ENCODE results near the gene AKT1S1. TPM values are rescaled to one million over a fixed set of nuclear protein-coding genes. Genes with fewer than 3 reads are reported as not detected.

AKT1S1 gene
- total RNA-seq, 3 donors from 2014 or later (not counting 1 experiment from before 2014, with no cell fraction given), result 12.8 to 17.8 (median 16.1) TPM

- Histone ChIP-seq H3K27me3 (ENCODE audit: control insufficient read depth, insufficient read depth, low read length) (no peaks in the 10 kb centered on the region), H3K36me3 (ENCODE audit: control insufficient read depth, insufficient read depth, low read length) (peaks cover 15% of the 10 kb centered on the region), H3K9me3 (ENCODE audit: control insufficient read depth, insufficient read depth, low read length) (no peaks in the 10 kb centered on the region), H3K4me1 (ENCODE audit: control insufficient read depth, insufficient read depth, low read length) (peaks cover 13% of the 10 kb centered on the region), H3K27ac (ENCODE audit: low read length) (no peak overlapping the region), H3K4me3 (ENCODE audit: low read length) (no peak overlapping the region)
- no peaks in the 10 kb centered on the region for H3K36me3 Mint-ChIP-seq
- TF ChIP-seq CTCF (IDR thresholded peaks at IDR 0.05), result no peak
- H3K27ac Mint-ChIP-seq, result no peak overlapping the region
- DNase-seq (no peak), ATAC-seq (no peak)
- H3K9me3 Mint-ChIP-seq, result no peaks in the 10 kb centered on the region
- intact Hi-C loops (cut with micrococcal nuclease), result no loop called here
- peaks cover 0 to 8% of the 10 kb centered on the region in 2 donors for H3K4me1 Mint-ChIP-seq
- 88% methylated on average over 18 of the region's 18 CpGs for WGBS (ENCODE audit: insufficient coverage)
- H3K27me3 Mint-ChIP-seq (ENCODE audit: low read depth in 2 of 2), result no peaks in the 10 kb centered on the region
- no peak overlapping the region for H3K4me3 Mint-ChIP-seq
Observed at GRCh38 chr19:49888510-49888824, 11.3 kb upstream of the AKT1S1 start.

GRCh38 chr19:49887665-49888509 lies 10.7 kb upstream of the AKT1S1 start:
- ATAC-seq (no peak), DNase-seq (no peak)
- Mint-ChIP-seq H3K4me1 (peaks cover 0 to 8% of the 10 kb centered on the region in 2 donors), H3K27me3 (ENCODE audit: low read depth in 2 of 2) (no peaks in the 10 kb centered on the region), H3K4me3 (no peak overlapping the region), H3K36me3 (no peaks in the 10 kb centered on the region), H3K9me3 (no peaks in the 10 kb centered on the region), H3K27ac (no peak overlapping the region)
- intact Hi-C loops (cut with micrococcal nuclease), result no loop called here
- Histone ChIP-seq H3K4me1 (ENCODE audit: control insufficient read depth, insufficient read depth, low read length) (peaks cover 13% of the 10 kb centered on the region), H3K4me3 (ENCODE audit: low read length) (no peak overlapping the region), H3K36me3 (ENCODE audit: control insufficient read depth, insufficient read depth, low read length) (peaks cover 21% of the 10 kb centered on the region), H3K27me3 (ENCODE audit: control insufficient read depth, insufficient read depth, low read length) (no peaks in the 10 kb centered on the region), H3K27ac (ENCODE audit: low read length) (no peak overlapping the region), H3K9me3 (ENCODE audit: control insufficient read depth, insufficient read depth, low read length) (no peaks in the 10 kb centered on the region)
- WGBS (ENCODE audit: insufficient coverage), result 90% methylated on average over 50 of the region's 54 CpGs
- no peak for TF ChIP-seq CTCF (IDR thresholded peaks at IDR 0.05)

GRCh38 chr19:49887037-49887664 lies 10.0 kb upstream of the AKT1S1 start:
- no peak for TF ChIP-seq CTCF (IDR thresholded peaks at IDR 0.05)
- Mint-ChIP-seq H3K4me1 (peaks cover 0 to 9% of the 10 kb centered on the region in 2 donors), H3K4me3 (no peak overlapping the region), H3K27me3 (ENCODE audit: low read depth in 2 of 2) (no peaks in the 10 kb centered on the region), H3K27ac (no peak overlapping the region), H3K36me3 (no peaks in the 10 kb centered on the region), H3K9me3 (no peaks in the 10 kb centered on the region)
- Histone ChIP-seq H3K27me3 (ENCODE audit: control insufficient read depth, insufficient read depth, low read length) (no peaks in the 10 kb centered on the region), H3K36me3 (ENCODE audit: control insufficient read depth, insufficient read depth, low read length) (peaks cover 28% of the 10 kb centered on the region), H3K4me3 (ENCODE audit: low read length) (no peak overlapping the region), H3K27ac (ENCODE audit: low read length) (no peak overlapping the region), H3K4me1 (ENCODE audit: control insufficient read depth, insufficient read depth, low read length) (peaks cover 13% of the 10 kb centered on the region), H3K9me3 (ENCODE audit: control insufficient read depth, insufficient read depth, low read length) (no peaks in the 10 kb centered on the region)
- WGBS (ENCODE audit: insufficient coverage), result 89% methylated on average over 23 of the region's 23 CpGs
- no peak for DNase-seq
- ATAC-seq, result no peak
- intact Hi-C loops (cut with micrococcal nuclease), result no loop called here

All from natural killer cell (primary cell).